Measurements from ENCODE around the gene LTV1. TPM values are rescaled to one million over a fixed set of nuclear protein-coding genes. Genes with fewer than 3 reads are reported as not detected.
"Not testable (repeated sequence)": the region's sequence is repeated elsewhere in the genome, so short reads cannot be mapped to it uniquely, and the experiment has no call there.

LTV1 gene
- polyA plus RNA-seq, 1 experiment: 10.2 TPM

DNA sequence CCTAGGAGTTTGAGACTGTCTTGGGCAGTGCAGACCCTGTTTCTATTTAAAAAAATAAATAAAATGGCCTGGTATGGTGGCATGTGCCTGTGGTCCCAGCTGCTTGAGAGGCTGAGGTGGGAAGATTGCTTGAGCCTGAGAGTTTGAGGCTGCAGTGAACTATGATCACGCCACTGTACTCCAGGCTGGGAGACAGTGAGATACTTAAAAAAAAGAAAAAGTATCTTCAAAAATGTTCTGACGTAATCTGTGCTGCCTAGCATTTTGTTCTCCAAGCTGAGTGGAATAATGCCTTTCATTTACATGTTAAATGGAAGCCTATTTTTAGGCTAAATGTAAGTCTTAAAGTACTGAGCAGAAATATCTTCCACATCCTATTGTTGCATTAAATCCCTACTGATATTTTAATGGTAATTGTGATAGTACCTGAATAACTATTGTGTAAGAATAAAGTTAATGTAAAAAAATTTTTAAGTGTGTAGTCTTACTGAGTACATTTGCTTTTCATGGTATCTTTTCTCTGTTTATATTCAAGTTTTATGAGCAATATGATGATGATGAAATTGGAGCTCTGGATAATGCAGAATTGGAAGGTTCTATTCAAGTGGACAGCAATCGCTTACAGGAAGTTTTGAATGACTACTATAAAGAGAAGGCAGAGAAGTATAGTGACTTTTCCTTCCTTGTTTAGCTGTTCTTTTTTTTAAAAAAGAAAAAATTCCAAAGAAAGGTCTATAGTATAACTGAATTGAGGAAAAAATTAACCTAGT is 16.9 kb downstream of the LTV1 start:
- POLR2A ChIA-PET: no interaction called here
- Histone ChIP-seq H3K36me3 (ENCODE audit: control insufficient read depth, insufficient read depth, low read length) (peaks cover 5% of the 10 kb centered on the region), H3K27me3 (ENCODE audit: control insufficient read depth, insufficient read depth, low read length) (no peaks in the 10 kb centered on the region), H3K4me3 (ENCODE audit: low read depth, low read length) (no peak overlapping the region)
- DNase-seq (ENCODE audit: low read depth): no peak
- CTCF ChIA-PET: interaction anchor here (0.6 to 1.0 kb wide), 2 partner anchors 24 to 238 kb away, joined by 3 to 4 read pairs; no protein-coding TSS in a partner anchor
- TF ChIP-seq CTCF (IDR thresholded peaks at IDR 0.05; ENCODE audit: insufficient read depth, low read depth, low read length): no peak

- peaks cover 4% of the 10 kb centered on the region; the same call in 1 of the 2 replicates for H3K36me3 ChIP-seq (ENCODE audit: control insufficient read depth, insufficient read depth, low read length)
- CTCF ChIA-PET: interaction anchor here (0.6 to 1.4 kb wide), 2 partner anchors 21 to 150 kb away, joined by 3 read pairs; partner anchors contain the start of gene LTV1
These were observed 20.6 kb downstream of the LTV1 start for GRCh38 chr6:143863771-143864170.

DNA sequence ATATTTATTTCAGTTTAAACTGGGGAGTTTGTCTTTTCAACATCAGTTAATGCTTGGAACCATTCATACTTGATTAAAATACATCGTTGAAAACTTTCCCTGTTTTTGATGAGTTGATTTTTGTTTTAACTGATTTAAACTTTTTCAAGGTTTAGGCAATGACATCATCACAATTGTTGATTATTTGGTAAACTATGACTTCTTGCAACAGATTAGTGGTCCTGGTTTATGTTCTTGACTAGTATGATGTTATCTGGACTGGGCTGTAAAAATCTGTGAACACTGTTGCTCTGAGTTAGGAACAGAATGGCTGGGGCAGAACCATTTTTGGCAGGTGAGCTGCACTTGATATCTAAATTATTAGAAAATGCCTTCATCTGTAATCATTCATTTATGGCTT is 21.1 kb downstream of the LTV1 start, which contains the start of gene ZC2HC1B:
ZC2HC1B (plus strand) TSS at position 241 of the 400 bp plus-strand sequence; CDS start at position 307, 66 bp downstream.
- H3K4me3 ChIP-seq (ENCODE audit: low read depth, low read length): no peak within 1 kb of the TSS
- CTCF ChIA-PET: no interaction called here
- TF ChIP-seq CTCF (IDR thresholded peaks at IDR 0.05; ENCODE audit: insufficient read depth, low read depth, low read length): no peak
- H3K27me3 ChIP-seq (ENCODE audit: control insufficient read depth, insufficient read depth, low read length): no peaks in the 10 kb centered on the region
- DNase-seq (ENCODE audit: low read depth): no peak
- POLR2A ChIA-PET: no interaction called here
- H3K36me3 ChIP-seq (ENCODE audit: control insufficient read depth, insufficient read depth, low read length): peaks cover 4% of the 10 kb centered on the region; the same call in 1 of the 2 replicates

More at GRCh38 chr6:143863771-143864170, 20.6 kb downstream of the LTV1 start:
- Histone ChIP-seq H3K4me3 (ENCODE audit: low read depth, low read length) (no peak overlapping the region), H3K27me3 (ENCODE audit: control insufficient read depth, insufficient read depth, low read length) (no peaks in the 10 kb centered on the region)
- POLR2A ChIA-PET: no interaction called here
- no peak for DNase-seq (ENCODE audit: low read depth)
- TF ChIP-seq CTCF (IDR thresholded peaks at IDR 0.05; ENCODE audit: insufficient read depth, low read depth, low read length): no peak

GRCh38 chr6:143867236-143867635 is 24.1 kb downstream of the LTV1 start:
- Histone ChIP-seq H3K27me3 (ENCODE audit: control insufficient read depth, insufficient read depth, low read length) (no peaks in the 10 kb centered on the region), H3K36me3 (ENCODE audit: control insufficient read depth, insufficient read depth, low read length) (no peaks in the 10 kb centered on the region), H3K4me3 (ENCODE audit: low read depth, low read length) (no peak overlapping the region)
- POLR2A ChIA-PET: no interaction called here
- CTCF ChIA-PET: no interaction called here
- DNase-seq (ENCODE audit: low read depth): peak; percentile 5
- TF ChIP-seq CTCF (IDR thresholded peaks at IDR 0.05; ENCODE audit: insufficient read depth, low read depth, low read length): no peak

DNA sequence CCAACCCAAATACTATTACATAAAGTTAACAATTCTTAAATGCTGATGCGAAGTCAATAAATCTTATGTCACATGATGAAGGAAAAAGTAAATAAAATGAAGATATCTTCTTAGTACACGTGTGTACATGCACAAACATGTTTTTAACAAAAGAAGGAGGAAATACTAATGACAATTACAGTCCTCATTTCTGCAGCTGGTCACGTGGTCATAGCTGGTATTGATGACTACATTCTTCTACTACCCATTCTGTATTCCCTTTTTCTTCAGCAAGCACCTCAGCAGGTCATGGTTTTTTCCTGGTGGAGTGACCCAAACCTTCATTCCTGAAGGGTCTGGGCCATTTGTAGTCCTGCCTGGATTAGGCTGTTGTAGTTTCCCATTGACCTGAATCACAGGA is 25.7 kb downstream of the LTV1 start:
- POLR2A ChIA-PET; H3K27me3 ChIP-seq (ENCODE audit: control insufficient read depth, insufficient read depth, low read length); H3K36me3 ChIP-seq (ENCODE audit: control insufficient read depth, insufficient read depth, low read length); CTCF ChIA-PET; DNase-seq (ENCODE audit: low read depth); H3K4me3 ChIP-seq (ENCODE audit: low read depth, low read length): not testable (repeated sequence)

DNA sequence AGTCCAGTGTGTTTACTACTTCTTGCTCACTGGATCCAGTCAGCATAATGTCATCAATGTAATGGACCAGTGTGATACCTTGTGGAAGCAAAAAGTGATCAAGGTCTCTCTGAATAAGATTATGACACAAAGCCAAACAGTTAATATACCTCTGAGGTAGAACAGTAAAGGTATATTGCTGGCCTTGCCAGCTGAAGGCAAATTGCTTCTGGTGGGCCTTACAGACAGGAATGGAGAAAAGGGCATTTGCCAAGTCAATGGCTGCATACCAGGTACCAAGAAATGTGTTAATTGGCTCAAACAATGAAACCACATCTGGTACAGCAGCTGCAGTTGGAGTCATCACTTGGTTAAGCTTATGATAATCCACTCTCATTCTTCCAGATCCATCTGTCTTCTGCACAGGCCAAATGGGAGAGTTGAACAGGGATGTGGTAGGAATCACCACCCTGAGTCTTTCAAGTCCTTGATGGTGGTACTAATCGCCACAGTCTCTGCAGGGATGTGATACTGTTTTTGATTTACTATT is 28.1 kb downstream of the LTV1 start:
- POLR2A ChIA-PET; DNase-seq (ENCODE audit: low read depth); CTCF ChIA-PET; H3K27me3 ChIP-seq (ENCODE audit: control insufficient read depth, insufficient read depth, low read length); H3K36me3 ChIP-seq (ENCODE audit: control insufficient read depth, insufficient read depth, low read length); H3K4me3 ChIP-seq (ENCODE audit: low read depth, low read length): not testable (repeated sequence)

Measured in BJ (cell line).